Measurements from ENCODE around the gene LRRC53.

The LRRC53 gene

GRCh38 chr1:74512170-74512915 is at the start of gene LRRC53:
Gene LRRC53 (minus strand): TSS chr1:74512611. CDS start chr1:74483349, 29,262 bp downstream.
- TF ChIP-seq CTCF (IDR thresholded peaks at IDR 0.05; ENCODE audit: low read depth, low read length, missing control alignments), result no peak
- DNase-seq (ENCODE audit: low read depth), result no peak
- no peak within 1 kb of the TSS for H3K4me3 ChIP-seq (ENCODE audit: low read depth, low read length)

- DNase-seq (ENCODE audit: low read depth), result no peak
- no peak overlapping the region for H3K4me3 ChIP-seq (ENCODE audit: low read depth, low read length)
- TF ChIP-seq CTCF (IDR thresholded peaks at IDR 0.05; ENCODE audit: low read depth, low read length, missing control alignments), result no peak
Observed at GRCh38 chr1:74549932-74550331, 37.5 kb upstream of the LRRC53 start.

- H3K4me3 ChIP-seq (ENCODE audit: low read depth, low read length), result no peak overlapping the region
- DNase-seq (ENCODE audit: low read depth), result no peak
- no peak for TF ChIP-seq CTCF (IDR thresholded peaks at IDR 0.05; ENCODE audit: low read depth, low read length, missing control alignments)
Observed at GRCh38 chr1:74548961-74549750, 36.7 kb upstream of the LRRC53 start.

GRCh38 chr1:74545821-74546220 is 33.4 kb upstream of the LRRC53 start:
- no peak for DNase-seq (ENCODE audit: low read depth)
- no peak overlapping the region for H3K4me3 ChIP-seq (ENCODE audit: low read depth, low read length)
- no peak for TF ChIP-seq CTCF (IDR thresholded peaks at IDR 0.05; ENCODE audit: low read depth, low read length, missing control alignments)

- no peak for TF ChIP-seq CTCF (IDR thresholded peaks at IDR 0.05; ENCODE audit: low read depth, low read length, missing control alignments)
- DNase-seq (ENCODE audit: low read depth), result no peak
- no peak overlapping the region for H3K4me3 ChIP-seq (ENCODE audit: low read depth, low read length)
Observed at GRCh38 chr1:74534241-74534640, 21.8 kb upstream of the LRRC53 start.

GRCh38 chr1:74531796-74532195 is 19.4 kb upstream of the LRRC53 start:
- no peak overlapping the region for H3K4me3 ChIP-seq (ENCODE audit: low read depth, low read length)
- no peak for TF ChIP-seq CTCF (IDR thresholded peaks at IDR 0.05; ENCODE audit: low read depth, low read length, missing control alignments)
- no peak for DNase-seq (ENCODE audit: low read depth)
